SIG-M5 treated with dmso at 0.1 percent for 504 hours (cell line): ENCODE results near the gene DDX21.
"Not testable (repeated sequence)": the region's sequence is repeated elsewhere in the genome, so short reads cannot be mapped to it uniquely, and the experiment has no call there.

Experiments used
- DNase-seq: peaks from one replicate; lab custom pipeline; 2025; ENCODE audit not compliant: unreplicated experiment; lab: John Stamatoyannopoulos, UW

Gene DDX21

DNA sequence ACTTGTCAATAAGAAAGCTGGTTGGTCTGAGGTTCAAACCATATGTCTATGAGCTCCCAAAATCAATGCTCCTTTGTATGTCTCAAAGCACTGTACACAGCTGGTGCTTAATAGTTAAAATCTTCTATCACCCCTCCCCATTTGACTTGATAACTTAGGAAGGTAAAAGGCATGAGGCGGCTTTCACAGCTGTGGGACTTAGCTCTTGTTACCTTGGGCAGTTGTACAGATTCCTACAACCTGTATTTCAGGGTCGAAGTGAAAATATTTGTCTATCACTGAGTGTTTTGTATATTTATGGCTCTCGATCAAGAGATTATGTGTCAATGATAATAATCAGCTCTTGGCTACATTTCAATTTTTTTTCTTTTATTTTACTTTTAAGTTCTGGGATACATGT is 31.6 kb downstream of the DDX21 start:
- no peak for DNase-seq

DNA sequence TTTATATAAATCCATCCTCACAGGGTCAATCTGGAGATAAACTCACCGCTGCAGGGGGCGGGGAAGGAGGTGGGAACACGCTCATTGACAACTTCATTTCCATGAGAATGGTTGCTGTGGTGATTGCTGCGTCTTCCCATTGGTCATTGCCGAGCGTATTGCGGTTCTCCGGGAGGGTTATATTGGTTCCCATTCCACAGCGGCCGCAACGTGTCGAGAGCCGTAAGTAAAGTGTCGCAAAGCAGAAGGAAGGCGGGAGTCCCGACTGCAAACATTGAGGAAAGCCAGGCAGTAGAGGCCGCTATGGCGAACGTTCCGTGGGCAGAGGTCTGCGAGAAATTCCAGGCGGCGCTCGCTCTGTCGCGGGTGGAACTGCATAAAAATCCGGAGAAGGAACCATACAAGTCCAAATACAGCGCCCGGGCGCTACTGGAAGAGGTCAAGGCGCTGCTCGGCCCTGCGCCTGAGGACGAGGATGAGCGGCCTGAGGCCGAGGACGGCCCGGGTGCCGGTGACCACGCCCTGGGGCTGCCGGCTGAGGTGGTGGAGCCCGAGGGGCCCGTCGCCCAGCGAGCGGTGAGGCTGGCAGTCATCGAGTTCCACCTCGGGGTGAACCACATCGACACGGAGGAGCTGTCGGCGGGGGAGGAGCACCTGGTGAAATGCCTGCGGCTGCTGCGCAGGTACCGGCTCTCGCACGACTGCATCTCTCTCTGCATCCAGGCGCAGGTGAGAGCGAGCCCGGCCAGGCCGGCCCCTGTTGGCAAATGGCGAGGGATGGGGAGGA is 32.8 kb downstream of the DDX21 start, which contains the start of gene KIFBP:
TSS of gene KIFBP (plus strand) at position 274 of the 787 bp plus-strand sequence. CDS start at position 304, 30 bp downstream.
- peak; percentile 96 for DNase-seq

DNA sequence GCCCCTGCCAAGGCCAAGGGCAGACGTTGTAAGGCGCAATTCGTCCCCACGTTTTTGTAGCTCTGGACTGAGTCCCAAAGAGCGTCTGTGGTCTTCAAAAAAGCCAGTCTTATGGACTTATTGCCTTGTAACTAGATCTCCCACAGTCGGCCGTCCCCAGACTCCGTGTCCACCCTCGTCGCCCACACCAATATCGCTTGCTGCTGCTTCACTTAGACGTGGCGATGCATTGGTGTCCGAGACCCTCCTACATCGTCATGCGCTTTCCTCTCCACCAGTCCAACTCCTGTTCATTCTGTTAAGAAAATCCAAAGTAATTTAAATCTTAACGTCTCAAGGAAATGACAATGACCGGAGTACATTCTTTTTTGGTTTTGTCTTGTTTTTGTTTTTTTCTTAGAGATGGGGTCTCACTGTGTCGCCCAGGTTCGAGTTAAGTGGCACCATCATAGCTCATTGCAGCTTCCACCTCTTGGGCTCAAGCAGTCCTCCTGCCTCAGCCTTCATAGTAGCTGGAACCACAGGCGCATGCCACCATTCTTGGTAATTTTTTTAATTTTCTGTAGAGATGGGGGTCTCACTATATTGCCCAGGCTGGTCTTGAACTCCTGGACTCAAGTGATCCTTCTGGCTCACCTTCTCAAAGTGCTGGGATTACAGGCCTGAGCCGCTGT is 33.5 kb downstream of the DDX21 start:
- DNase-seq = no peak

- DNase-seq = no peak
These were observed 36.9 kb downstream of the DDX21 start for GRCh38 chr10:68992636-68993440.

GRCh38 chr10:68997211-68997610 is 41.2 kb downstream of the DDX21 start:
- DNase-seq = no peak

- peak; percentile 64 for DNase-seq
These were observed 48.9 kb downstream of the DDX21 start for GRCh38 chr10:69004821-69005220.

DNA sequence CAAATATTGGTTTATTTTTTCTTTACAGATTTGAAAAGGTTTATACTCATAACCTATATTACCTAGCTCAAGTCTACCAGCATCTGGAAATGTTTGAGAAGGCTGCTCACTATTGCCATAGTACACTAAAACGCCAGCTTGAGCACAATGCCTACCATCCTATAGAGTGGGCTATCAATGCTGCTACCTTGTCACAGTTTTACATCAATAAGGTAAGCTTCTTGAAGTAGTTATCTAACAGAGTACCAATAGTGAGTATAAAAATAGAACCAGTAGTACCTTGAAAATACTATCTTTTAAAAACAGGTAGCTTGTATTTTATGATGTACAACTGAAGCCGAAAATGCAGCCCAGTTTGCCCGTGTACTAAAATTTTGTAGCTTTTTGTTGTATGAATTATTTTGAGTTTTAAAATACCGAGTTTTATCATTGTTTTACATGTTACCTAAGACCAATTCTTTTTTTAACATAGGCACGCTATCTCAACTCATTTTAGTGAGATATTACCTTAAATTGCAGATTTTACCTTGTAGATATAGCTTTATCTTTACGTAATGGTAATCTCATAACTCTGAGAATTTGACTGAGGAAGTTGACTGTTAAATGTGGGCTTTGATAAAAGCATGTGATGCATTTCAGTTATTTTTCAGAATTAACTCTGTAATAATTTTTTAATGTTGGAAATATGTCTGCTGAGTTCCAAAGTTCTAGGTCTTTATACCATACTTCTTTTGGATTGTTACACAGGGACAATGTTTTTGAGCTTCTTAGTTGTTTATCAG is 49.9 kb downstream of the DDX21 start:
- DNase-seq = no peak

DNA sequence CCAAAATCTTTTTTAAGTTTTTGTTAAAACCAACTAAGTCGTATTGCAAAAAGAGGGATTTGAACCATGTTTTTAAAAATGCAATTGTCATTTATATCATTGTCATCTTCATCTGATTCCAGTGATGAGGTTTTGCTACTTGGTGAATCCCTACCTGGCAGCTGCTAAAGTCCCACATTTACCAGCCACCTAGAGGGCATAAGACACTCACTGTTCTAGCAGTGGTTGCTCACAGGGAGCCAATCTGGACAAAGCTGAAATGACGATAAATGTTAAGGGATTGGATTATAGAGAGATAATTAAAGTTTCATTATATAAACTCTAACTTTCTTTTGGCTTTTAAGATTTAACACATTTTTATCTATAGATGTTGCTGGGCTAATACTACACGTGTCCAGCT is 51.3 kb downstream of the DDX21 start:
- DNase-seq = no peak

GRCh38 chr10:69009360-69009759 is 53.4 kb downstream of the DDX21 start:
- DNase-seq = no peak

GRCh38 chr10:69010151-69010640 is 54.2 kb downstream of the DDX21 start:
- DNase-seq = no peak

GRCh38 chr10:69012778-69013177 is 56.8 kb downstream of the DDX21 start:
- DNase-seq = not testable (repeated sequence)

GRCh38 chr10:69014171-69014570 is 58.2 kb downstream of the DDX21 start:
- DNase-seq = no peak

GRCh38 chr10:69018613-69019012 is 62.6 kb downstream of the DDX21 start:
- DNase-seq = no peak

- DNase-seq = no peak
These were observed 66.6 kb downstream of the DDX21 start for GRCh38 chr10:69022611-69023010.

GRCh38 chr10:69025370-69025896 is 69.5 kb downstream of the DDX21 start:
- no peak for DNase-seq

DNA sequence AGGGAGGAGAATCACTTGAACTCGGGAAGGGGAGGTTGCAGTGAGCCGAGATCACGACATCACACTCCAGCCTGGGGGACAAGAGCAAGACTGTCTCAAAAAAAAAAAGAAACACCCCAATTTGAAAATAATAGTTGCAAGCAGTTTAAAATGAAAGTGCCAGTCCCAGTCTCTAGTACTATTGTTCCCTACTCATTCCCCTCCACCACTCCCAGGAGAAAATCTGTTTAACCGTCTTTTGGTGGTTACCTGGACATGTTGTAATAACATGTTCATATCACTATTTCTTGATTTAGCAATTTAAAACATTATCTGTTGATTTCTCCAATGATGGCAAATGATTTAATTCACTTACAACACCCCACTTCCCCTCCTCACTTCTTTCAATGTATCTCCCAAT is 77.3 kb downstream of the DDX21 start:
- DNase-seq = no peak
